H9 (cell line): ENCODE results near the gene GRID2. TPM values are rescaled to one million over a fixed set of nuclear protein-coding genes. Genes with fewer than 3 reads are reported as not detected.
A peak's percentile ranks its signal among the peaks of the same experiment; 100 is the strongest.

Experiments used
- DNase-seq: peaks from one replicate; pipeline ENCODE4 v3.0.0-alpha.2; 2017
- H2AFZ ChIP-seq: one replicate; pipeline ENCODE4 v1.6.1; 2013; ENCODE audit warnings: mild to moderate bottlenecking, low read length, control low read depth, moderate library complexity
- H2AK5ac ChIP-seq: 2 replicates; pipeline ENCODE4 v1.6.1; 2013; ENCODE audit warnings: low read length, control low read depth, mixed read lengths; ENCODE audit not compliant: insufficient read length
- H2BK120ac ChIP-seq: one replicate; pipeline ENCODE4 v1.6.1; 2013; ENCODE audit warnings: low read depth, mild to moderate bottlenecking, low read length, control low read depth, inconsistent platforms; ENCODE audit not compliant: poor library complexity, severe bottlenecking
- H2BK12ac ChIP-seq: 2 replicates; pipeline ENCODE4 v1.6.1; 2013; ENCODE audit warnings: low read length, control low read depth, mixed read lengths, low read depth; ENCODE audit not compliant: insufficient read length
- H2BK15ac ChIP-seq: 2 replicates; pipeline ENCODE4 v1.6.1; 2013; ENCODE audit warnings: low read depth, low read length, control low read depth
- H2BK20ac ChIP-seq: one replicate; pipeline ENCODE4 v1.6.1; 2013; ENCODE audit warnings: low read depth, mild to moderate bottlenecking, low read length, control low read depth, inconsistent platforms; ENCODE audit not compliant: poor library complexity, severe bottlenecking
- H2BK5ac ChIP-seq: 2 replicates; pipeline ENCODE4 v1.6.1; 2013; ENCODE audit warnings: low read length, control low read depth, mixed read lengths; ENCODE audit not compliant: insufficient read length
- H3K14ac ChIP-seq: 2 replicates; pipeline ENCODE4 v1.6.1; 2013; ENCODE audit warnings: low read length, control low read depth; ENCODE audit not compliant: insufficient read depth
- H3K18ac ChIP-seq: 2 replicates; pipeline ENCODE4 v1.6.1; 2013; ENCODE audit warnings: low read depth, mild to moderate bottlenecking, mixed read lengths, low read length, control low read depth; ENCODE audit not compliant: insufficient read length
- H3K23ac ChIP-seq: 2 replicates; pipeline ENCODE4 v1.6.1; 2013; ENCODE audit warnings: low read length, control low read depth, mixed read lengths, low read depth; ENCODE audit not compliant: insufficient read length
- H3K23me2 ChIP-seq: 2 replicates; pipeline ENCODE4 v1.6.1; 2013; ENCODE audit warnings: low read depth, mild to moderate bottlenecking, mixed read lengths, low read length, control low read depth; ENCODE audit not compliant: insufficient read length, poor library complexity, severe bottlenecking
- H3K27ac ChIP-seq: 2 replicates; pipeline ENCODE4 v1.5.1; 2013; ENCODE audit warnings: low read length, control low read depth, mixed read lengths, low read depth; ENCODE audit not compliant: insufficient read length
- H3K27me3 ChIP-seq: 2 replicates; pipeline ENCODE4 v1.6.1; 2013; ENCODE audit warnings: low read length, control low read depth, inconsistent platforms; ENCODE audit not compliant: insufficient read depth
- H3K4ac ChIP-seq: 2 replicates; pipeline ENCODE4 v1.6.1; 2013; ENCODE audit warnings: low read depth, mild to moderate bottlenecking, control low read depth, inconsistent platforms, low read length, moderate library complexity
- H3K4me1 ChIP-seq: 2 replicates; pipeline ENCODE4 v1.6.1; 2013; ENCODE audit warnings: low read length, control low read depth, inconsistent platforms; ENCODE audit not compliant: insufficient read depth
- H3K4me2 ChIP-seq: 2 replicates; pipeline ENCODE4 v1.6.1; 2013; ENCODE audit warnings: low read length, control low read depth, mixed read lengths; ENCODE audit not compliant: insufficient read length, insufficient read depth
- H3K56ac ChIP-seq: 2 replicates; pipeline ENCODE4 v1.6.1; 2013; ENCODE audit warnings: low read depth, mild to moderate bottlenecking, mixed read lengths, low read length, control low read depth; ENCODE audit not compliant: insufficient read length
- H3K79me1 ChIP-seq: 2 replicates; pipeline ENCODE4 v1.6.1; 2013; ENCODE audit warnings: low read depth, mild to moderate bottlenecking, moderate library complexity, low read length, control low read depth, inconsistent platforms; ENCODE audit not compliant: insufficient read depth, poor library complexity, severe bottlenecking
- H3K79me2 ChIP-seq: 2 replicates; pipeline ENCODE4 v1.6.1; 2013; ENCODE audit warnings: low read length, control low read depth, inconsistent platforms; ENCODE audit not compliant: insufficient read depth
- H3K9ac ChIP-seq: 2 replicates; pipeline ENCODE4 v1.6.1; 2013; ENCODE audit warnings: low read length, control low read depth, mixed read lengths; ENCODE audit not compliant: insufficient read length; ENCODE audit errors: extremely low read depth
- H3K9me3 ChIP-seq: one replicate; pipeline ENCODE4 v1.6.1; 2013; ENCODE audit warnings: low read depth, low read length, inconsistent platforms; ENCODE audit not compliant: control insufficient read depth
- H3T11ph ChIP-seq: one replicate; pipeline ENCODE4 v1.6.1; 2013; ENCODE audit warnings: mild to moderate bottlenecking, low read length, control low read depth, inconsistent platforms
- H4K20me1 ChIP-seq: one replicate; pipeline ENCODE4 v1.6.1; 2013; ENCODE audit not compliant: control insufficient read depth, insufficient read length, insufficient read depth
- H4K5ac ChIP-seq: 2 replicates; pipeline ENCODE4 v1.6.1; 2013; ENCODE audit warnings: low read depth, mild to moderate bottlenecking, mixed read lengths, low read length, control low read depth; ENCODE audit not compliant: insufficient read length
- H4K8ac ChIP-seq: replicated peaks from 2 replicates; pipeline ENCODE4 v1.6.1; 2013; ENCODE audit warnings: low read length, control low read depth, mixed read lengths, low read depth; ENCODE audit not compliant: insufficient read length
- H4K91ac ChIP-seq: 2 replicates; pipeline ENCODE4 v1.6.1; 2013; ENCODE audit warnings: low read depth, mild to moderate bottlenecking, moderate library complexity, mixed read lengths, low read length, control low read depth; ENCODE audit not compliant: insufficient read length
- H3K27ac Mint-ChIP-seq, 3 experiments: 2 replicates in 2 of 3; 3 replicates in 1 of 3; pipeline ENCODE4 v1.8.0; 2020 to 2021; ENCODE audit warnings: mixed read lengths in 3 of 3, mild to moderate bottlenecking in 1 of 3, moderate library complexity in 1 of 3
- H3K27me3 Mint-ChIP-seq: 2 replicates; pipeline ENCODE4 v1.8.0; 2021; ENCODE audit warnings: low read depth, mild to moderate bottlenecking, moderate library complexity, mixed read lengths
- H3K36me3 Mint-ChIP-seq, 3 experiments: 2 replicates in 2 of 3; 3 replicates in 1 of 3; pipeline ENCODE4 v1.8.0; 2020 to 2021; ENCODE audit warnings: low read depth in 3 of 3, mixed read lengths in 3 of 3; ENCODE audit not compliant: insufficient read depth in 1 of 3
- H3K4me1 Mint-ChIP-seq, 2 experiments: 2 replicates each; pipeline ENCODE4 v1.8.0; 2020; ENCODE audit warnings: mixed read lengths in 2 of 2
- H3K4me3 Mint-ChIP-seq, 2 experiments: 2 replicates in 1 of 2; 3 replicates in 1 of 2; pipeline ENCODE4 v1.8.0; 2020 to 2021; ENCODE audit warnings: mild to moderate bottlenecking in 2 of 2, mixed read lengths in 2 of 2, moderate library complexity in 1 of 2
- H3K9me3 Mint-ChIP-seq, 2 experiments: 2 replicates in 1 of 2; 3 replicates in 1 of 2; pipeline ENCODE4 v1.8.0; 2020; ENCODE audit warnings: mild to moderate bottlenecking in 2 of 2, mixed read lengths in 2 of 2, moderate library complexity in 1 of 2
- CTCF ChIP-seq: fragments of 200-600 bp; sonication (generic); conservative IDR thresholded peaks from 3 replicates; pipeline ENCODE4 v1.8.0; 2021; ENCODE audit warnings: antibody characterized with exemption, mild to moderate bottlenecking
- WGBS: extraction: QIAGEN DNeasy Blood & Tissue Kit; methylation state at CpG from one replicate; pipeline ENCODE4 v1.1.7; 2013; ENCODE audit warnings: missing lambda C conversion rate, low lambda C conversion rate, mixed read lengths; ENCODE audit not compliant: insufficient read length; ENCODE audit errors: extremely low coverage; 5-methylcytosine and 5-hydroxymethylcytosine counted together
- total RNA-seq: library from RNA; stranded (reverse); gene quantifications from 2 replicates; pipeline ENCODE4 v1.2.1, GENCODE V29; 2021

Gene GRID2
- total RNA-seq, 1 experiment from 2014 or later = 21.8 TPM

DNA sequence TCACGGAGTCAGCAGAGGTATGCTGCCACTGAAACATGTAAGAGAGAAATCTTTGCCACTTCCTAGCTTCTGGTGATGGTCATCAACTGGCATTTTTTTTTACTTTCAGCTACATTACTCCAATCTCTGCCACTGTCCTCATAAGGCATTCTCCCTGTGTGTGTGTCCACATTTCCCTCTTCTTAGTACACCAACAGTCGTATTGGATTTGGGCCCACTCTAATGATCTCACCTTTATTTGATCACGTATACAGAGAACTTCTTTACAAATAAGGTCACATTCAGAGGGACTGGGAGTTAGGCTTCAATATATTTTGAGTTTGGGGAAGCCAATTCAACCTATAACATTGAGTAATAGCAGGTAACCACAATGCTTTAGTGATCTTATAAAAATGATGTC, 649.1 kb downstream of the GRID2 start:
- Histone ChIP-seq H2BK15ac (no peak overlapping the region), H2BK12ac (no peak overlapping the region), H3K9me3 (no peaks in the 10 kb centered on the region), H3K9ac (no peak overlapping the region), H3K23me2 (no peaks in the 10 kb centered on the region), H3K79me2 (no peaks in the 10 kb centered on the region), H2BK5ac (no peak overlapping the region), H4K8ac (no peak overlapping the region), H3K27ac (no peak overlapping the region), H2BK20ac (no peak overlapping the region), H2BK120ac (no peak overlapping the region), H3K23ac (no peak overlapping the region), H3K4me2 (no peak overlapping the region), H3K4me1 (no peaks in the 10 kb centered on the region), H2AFZ (no peak overlapping the region), H3K79me1 (no peaks in the 10 kb centered on the region), H3K27me3 (no peaks in the 10 kb centered on the region), H3K14ac (no peak overlapping the region), H2AK5ac (no peak overlapping the region), H4K20me1 (no peaks in the 10 kb centered on the region), H3K18ac (no peak overlapping the region), H3K56ac (no peak overlapping the region), H3T11ph (no peak overlapping the region), H4K91ac (no peak overlapping the region), H4K5ac (no peak overlapping the region), H3K4ac (no peak overlapping the region)
- no CpG with 5 or more reads among the region's 3 CpGs for WGBS
- no peaks in the 10 kb centered on the region for H3K4me1 Mint-ChIP-seq
- DNase-seq = no peak
- H3K9me3 Mint-ChIP-seq = no peaks in the 10 kb centered on the region
- H3K4me3 Mint-ChIP-seq = no peak overlapping the region
- no peaks in the 10 kb centered on the region; a peak in 2 of 7 replicates for H3K36me3 Mint-ChIP-seq
- TF ChIP-seq CTCF = no peak
- H3K27me3 Mint-ChIP-seq = no peaks in the 10 kb centered on the region
- peak overlapping the region in 2 of 3 experiments; percentile 6 to 43; a peak in 2 of 7 replicates for H3K27ac Mint-ChIP-seq
